ENCODE results near the gene OR6P1.

Gene OR6P1, protein sequence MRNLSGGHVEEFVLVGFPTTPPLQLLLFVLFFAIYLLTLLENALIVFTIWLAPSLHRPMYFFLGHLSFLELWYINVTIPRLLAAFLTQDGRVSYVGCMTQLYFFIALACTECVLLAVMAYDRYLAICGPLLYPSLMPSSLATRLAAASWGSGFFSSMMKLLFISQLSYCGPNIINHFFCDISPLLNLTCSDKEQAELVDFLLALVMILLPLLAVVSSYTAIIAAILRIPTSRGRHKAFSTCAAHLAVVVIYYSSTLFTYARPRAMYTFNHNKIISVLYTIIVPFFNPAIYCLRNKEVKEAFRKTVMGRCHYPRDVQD

DNA sequence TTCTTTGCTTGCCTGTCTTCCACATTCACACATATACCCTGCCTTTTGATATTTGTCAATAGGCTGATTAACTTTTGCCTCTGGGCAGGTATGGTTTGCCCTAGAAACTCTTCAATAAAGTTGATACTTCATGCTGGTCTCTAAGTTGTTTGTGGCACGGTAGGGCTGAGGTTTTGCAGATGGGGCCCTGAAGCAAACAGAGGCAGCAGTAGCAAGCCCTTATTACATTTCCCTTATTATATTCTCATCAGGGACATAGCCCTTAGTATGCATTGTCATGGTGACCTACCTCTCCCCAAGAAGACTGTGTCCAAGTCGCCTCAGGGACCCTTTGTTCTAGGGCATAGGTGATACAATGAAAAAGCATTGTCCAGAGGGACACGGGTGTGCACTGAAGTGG is at the start of gene OR6P1:
Gene OR6P1, minus strand, starts transcription at position 101 of the 400 bp plus-strand sequence. CDS start 6,976 bp downstream, outside the sequence.
- TF ChIP-seq, protein P1, sequence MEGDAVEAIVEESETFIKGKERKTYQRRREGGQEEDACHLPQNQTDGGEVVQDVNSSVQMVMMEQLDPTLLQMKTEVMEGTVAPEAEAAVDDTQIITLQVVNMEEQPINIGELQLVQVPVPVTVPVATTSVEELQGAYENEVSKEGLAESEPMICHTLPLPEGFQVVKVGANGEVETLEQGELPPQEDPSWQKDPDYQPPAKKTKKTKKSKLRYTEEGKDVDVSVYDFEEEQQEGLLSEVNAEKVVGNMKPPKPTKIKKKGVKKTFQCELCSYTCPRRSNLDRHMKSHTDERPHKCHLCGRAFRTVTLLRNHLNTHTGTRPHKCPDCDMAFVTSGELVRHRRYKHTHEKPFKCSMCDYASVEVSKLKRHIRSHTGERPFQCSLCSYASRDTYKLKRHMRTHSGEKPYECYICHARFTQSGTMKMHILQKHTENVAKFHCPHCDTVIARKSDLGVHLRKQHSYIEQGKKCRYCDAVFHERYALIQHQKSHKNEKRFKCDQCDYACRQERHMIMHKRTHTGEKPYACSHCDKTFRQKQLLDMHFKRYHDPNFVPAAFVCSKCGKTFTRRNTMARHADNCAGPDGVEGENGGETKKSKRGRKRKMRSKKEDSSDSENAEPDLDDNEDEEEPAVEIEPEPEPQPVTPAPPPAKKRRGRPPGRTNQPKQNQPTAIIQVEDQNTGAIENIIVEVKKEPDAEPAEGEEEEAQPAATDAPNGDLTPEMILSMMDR (IDR thresholded peaks at IDR 0.05) = no peak

DNA sequence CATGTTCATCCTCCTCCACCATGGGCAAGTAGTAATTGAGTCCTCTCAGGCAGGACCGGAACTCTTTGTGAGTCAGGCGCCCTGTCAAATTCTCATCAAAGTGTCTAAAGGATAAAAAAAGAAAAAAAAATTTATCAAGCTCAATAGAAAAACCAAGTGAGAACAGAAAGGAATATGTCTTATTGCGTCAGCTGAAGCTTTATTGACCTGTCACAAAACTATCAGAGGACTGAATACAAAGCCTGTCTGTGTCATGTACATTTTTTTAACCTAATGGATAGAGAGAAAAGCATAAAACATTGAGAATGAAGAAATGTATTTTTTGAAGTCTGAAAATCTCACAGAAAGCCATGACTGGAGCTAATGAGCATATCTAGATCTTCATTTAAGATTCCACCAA is 43.4 kb upstream of the OR6P1 start:
- TF ChIP-seq, protein P1 (IDR thresholded peaks at IDR 0.05) = no peak

DNA sequence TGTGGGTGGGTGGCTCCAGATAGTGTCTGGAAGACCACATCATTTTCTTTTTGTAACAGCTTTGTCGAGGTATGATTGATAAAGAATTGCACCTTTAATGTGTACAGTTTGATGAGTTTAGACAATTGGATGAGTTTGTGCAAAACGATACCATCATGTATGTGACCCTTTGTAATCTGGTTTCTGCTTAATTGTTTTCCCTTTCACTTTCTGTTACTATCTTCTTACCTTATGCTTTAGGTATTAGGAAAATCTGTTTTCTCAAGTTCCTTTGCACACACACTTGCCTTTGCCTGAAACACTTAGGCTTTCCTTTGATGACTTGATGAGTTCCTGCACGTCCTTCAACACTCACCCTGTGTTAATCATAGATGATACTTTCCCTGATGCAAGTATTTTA is 41.5 kb upstream of the OR6P1 start:
- TF ChIP-seq, protein P1 (IDR thresholded peaks at IDR 0.05) = no peak

DNA sequence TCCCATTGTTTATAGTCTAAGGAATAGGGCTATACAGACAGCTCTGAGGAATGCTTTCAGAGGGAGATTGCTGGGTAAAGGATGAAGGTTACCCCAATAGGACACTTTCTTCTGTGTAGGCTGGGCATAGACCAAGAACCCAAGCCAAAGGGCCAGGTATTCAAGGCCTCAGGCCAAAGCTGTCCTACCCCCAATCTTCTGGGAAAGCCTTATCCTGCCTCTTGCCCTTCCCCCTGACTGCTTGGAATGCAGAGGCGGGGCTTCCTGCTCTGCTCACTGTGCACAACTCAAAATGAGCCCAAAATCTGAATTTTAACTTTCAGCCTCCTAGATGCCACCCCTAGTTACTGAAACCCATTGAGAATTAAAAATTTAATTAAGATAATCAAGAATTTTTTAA is 36.9 kb upstream of the OR6P1 start:
- TF ChIP-seq, protein P1 (IDR thresholded peaks at IDR 0.05) = no peak

DNA sequence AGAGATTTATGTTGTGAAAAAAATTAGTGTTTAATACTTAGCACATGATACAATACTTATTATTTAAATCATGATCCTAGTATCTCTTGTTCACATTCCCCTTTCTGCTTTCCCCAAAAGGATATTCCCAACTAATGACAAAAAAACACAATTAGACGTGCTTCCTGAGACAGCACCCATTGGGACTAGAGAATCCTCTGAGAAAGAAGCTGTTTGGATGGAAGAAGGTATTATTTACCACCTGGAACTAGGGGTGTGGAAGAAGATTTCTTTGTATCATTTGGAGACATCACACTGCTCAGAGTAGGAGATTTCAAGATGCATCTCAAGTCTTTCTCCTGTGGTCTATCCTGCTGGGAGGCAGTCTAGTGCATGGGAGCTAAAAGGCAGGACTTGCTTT is 34.6 kb upstream of the OR6P1 start, which contains the start of gene OR10Z1:
Gene OR10Z1, plus strand, starts transcription at position 301 of the 400 bp plus-strand sequence. CDS start 1,171 bp downstream, outside the sequence.
- TF ChIP-seq, protein P1 (IDR thresholded peaks at IDR 0.05) = no peak

DNA sequence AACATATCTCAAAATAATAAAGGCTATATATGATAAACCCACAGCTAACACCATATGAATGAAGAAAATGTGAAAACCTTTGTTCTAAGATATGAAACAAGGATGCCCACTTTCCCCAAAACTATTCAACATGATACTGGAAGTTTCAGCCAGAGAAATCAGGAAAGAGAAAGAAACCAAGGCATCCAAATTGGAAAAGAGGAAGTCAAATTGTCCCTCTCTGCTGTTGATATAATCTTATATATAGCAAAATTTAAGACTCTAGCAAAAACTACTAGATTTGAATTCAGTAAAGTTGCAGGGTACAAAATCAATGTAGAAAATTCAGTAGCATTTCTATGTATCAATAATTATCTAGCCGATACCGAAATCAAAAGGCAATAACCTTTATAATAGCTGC is 30.4 kb upstream of the OR6P1 start:
- TF ChIP-seq, protein P1 (IDR thresholded peaks at IDR 0.05) = no peak

DNA sequence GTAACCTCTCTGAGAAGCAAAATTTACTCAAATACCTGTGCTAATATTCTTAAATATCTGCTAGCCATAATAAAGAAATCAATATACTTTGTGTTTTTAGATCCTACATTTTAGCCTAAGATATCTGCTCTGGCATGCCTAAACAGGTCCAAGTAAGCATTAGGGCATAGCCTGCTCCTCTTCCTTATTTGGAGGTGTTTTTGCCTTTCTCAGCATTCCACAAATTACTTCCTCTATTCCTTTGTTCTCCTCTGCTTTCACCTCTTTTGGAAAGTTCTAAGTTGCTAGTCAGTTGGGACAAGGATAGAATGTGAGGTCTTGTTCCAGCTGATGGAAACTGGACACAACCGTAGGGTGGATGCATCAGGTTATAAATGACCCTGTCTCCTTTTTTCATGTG is 16.6 kb upstream of the OR6P1 start:
- TF ChIP-seq, protein P1 (IDR thresholded peaks at IDR 0.05) = no peak
